ENCODE measurements around the gene RHBDF1.
A peak's percentile ranks its signal among the peaks of the same experiment; 100 is the strongest.
"Not testable (repeated sequence)": the region's sequence is repeated elsewhere in the genome, so short reads cannot be mapped to it uniquely, and the experiment has no call there.

The RHBDF1 gene

GRCh38 chr16:35678-36305, 36.6 kb downstream of the RHBDF1 start:
- DNase-seq: no peak

- DNase-seq: peak in 1 of 2 donors; percentile 54
These were observed 37.3 kb downstream of the RHBDF1 start for GRCh38 chr16:35011-35677.

GRCh38 chr16:34648-34987, 37.8 kb downstream of the RHBDF1 start:
- DNase-seq: no peak

- no peak for DNase-seq
These were observed 38.4 kb downstream of the RHBDF1 start for GRCh38 chr16:33877-34647.

GRCh38 chr16:33154-33876, 39.1 kb downstream of the RHBDF1 start:
- not testable (repeated sequence) for DNase-seq

GRCh38 chr16:30627-31026, 41.8 kb downstream of the RHBDF1 start:
- DNase-seq: not testable (repeated sequence)

GRCh38 chr16:25926-26348, 46.5 kb downstream of the RHBDF1 start:
- DNase-seq: not testable (repeated sequence)

GRCh38 chr16:24151-24550, 48.3 kb downstream of the RHBDF1 start:
- DNase-seq: not testable (repeated sequence)

- not testable (repeated sequence) for DNase-seq
These were observed 51.5 kb downstream of the RHBDF1 start for GRCh38 chr16:20886-21285.

GRCh38 chr16:17062-17765, 55.2 kb downstream of the RHBDF1 start:
- not testable (repeated sequence) for DNase-seq

GRCh38 chr16:10772-11171, 61.7 kb downstream of the RHBDF1 start:
- peak; percentile 94 to 95 for DNase-seq

GRCh38 chr16:9903-10665, 62.3 kb downstream of the RHBDF1 start:
- DNase-seq: no peak
